HG02973 (cell line): ENCODE measurements around the gene FRAS1.
"Not testable (repeated sequence)": the region's sequence is repeated elsewhere in the genome, so short reads cannot be mapped to it uniquely, and the experiment has no call there.

Experiments used
- ATAC-seq: cut with Tn5 transposase; IDR thresholded peaks from one replicate; pipeline ENCODE4 v1.9.1; 2021; ENCODE audit warnings: moderate library complexity; ENCODE audit not compliant: unreplicated experiment

Gene FRAS1

GRCh38 chr4:78208896-78209295, 151.8 kb downstream of the FRAS1 start:
- ATAC-seq, result not testable (repeated sequence)

- ATAC-seq, result no peak
These were observed 153.7 kb downstream of the FRAS1 start for GRCh38 chr4:78210694-78211410.

DNA sequence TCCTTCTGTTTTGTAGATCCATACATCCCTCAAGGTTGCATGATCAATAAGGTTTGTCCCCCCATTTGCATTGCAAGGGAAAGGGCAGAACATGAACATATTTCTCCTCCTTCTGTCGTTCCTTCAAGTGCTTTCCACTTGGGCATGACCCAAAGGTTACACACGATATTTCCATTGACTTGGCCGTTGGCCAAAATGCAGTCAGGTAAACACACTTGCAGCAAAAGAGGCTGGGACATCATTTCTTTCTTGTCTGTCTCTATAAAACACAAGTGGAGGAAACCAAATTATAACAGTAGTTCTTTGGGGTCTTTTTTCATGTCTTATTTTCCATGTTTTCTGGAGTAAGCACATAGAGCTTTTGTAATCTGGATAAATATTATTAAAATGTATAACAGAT, 156.1 kb downstream of the FRAS1 start:
- ATAC-seq, result no peak

- no peak for ATAC-seq
These were observed 157.0 kb downstream of the FRAS1 start for GRCh38 chr4:78214078-78214477.

- no peak for ATAC-seq
These were observed 160.4 kb downstream of the FRAS1 start for GRCh38 chr4:78217557-78217956.

- ATAC-seq, result no peak
These were observed 161.1 kb downstream of the FRAS1 start for GRCh38 chr4:78218260-78218659.

- no peak for ATAC-seq
These were observed 162.7 kb downstream of the FRAS1 start for GRCh38 chr4:78219825-78220224.

GRCh38 chr4:78220283-78220682, 163.2 kb downstream of the FRAS1 start:
- ATAC-seq, result no peak

- ATAC-seq, result no peak
These were observed 165.6 kb downstream of the FRAS1 start for GRCh38 chr4:78222575-78223186.

DNA sequence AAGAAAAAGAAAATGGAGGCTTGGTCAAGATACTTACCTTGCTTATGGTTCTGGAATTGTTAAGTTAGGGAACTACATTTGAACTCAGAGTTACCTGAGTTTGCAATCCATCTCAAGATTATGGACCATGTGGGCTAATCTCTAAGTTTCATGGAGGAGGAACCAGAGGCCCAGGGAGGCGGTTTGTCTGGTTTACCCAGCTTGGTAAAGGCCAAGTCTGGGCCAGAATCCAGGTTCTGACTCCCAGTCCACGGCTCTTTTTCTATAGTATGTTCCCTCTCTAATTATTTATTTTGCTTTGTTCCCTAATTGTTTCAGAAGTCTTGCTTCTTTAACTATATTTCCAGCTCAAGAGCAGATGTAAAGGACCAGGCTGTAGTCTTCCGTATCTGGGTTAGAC, 168.1 kb downstream of the FRAS1 start:
- no peak for ATAC-seq

GRCh38 chr4:78226279-78226678, 169.2 kb downstream of the FRAS1 start:
- ATAC-seq, result no peak

DNA sequence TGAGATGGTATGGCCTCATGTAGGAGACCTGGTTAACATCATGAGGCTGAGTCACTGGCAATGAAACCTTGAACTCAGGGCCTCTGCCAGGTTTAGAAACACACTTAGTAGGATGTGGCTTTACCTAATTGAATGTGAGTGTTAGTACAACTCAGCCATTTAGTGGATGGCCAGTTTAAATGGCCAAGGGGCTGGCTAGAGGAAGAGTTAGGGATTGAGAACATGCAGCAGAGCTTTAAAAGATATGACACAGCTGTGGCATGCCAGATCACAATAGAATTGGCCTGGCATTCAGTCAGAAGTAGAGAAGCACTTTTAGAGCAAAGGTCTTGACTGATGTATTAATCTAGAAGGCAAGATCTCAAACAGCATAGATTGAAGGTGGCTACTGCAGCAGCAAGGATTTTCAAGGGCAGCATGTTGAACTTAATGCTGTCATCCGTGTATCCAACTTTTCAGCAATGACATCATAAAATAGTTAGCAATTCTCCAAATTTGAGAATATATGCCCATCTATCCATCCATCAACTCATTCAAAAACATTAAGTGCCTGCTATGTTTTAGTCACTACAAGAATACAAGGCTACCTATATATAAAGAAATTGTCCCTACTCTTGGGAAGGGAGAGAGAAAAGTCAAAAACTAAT, 170.4 kb downstream of the FRAS1 start:
- ATAC-seq, result no peak

DNA sequence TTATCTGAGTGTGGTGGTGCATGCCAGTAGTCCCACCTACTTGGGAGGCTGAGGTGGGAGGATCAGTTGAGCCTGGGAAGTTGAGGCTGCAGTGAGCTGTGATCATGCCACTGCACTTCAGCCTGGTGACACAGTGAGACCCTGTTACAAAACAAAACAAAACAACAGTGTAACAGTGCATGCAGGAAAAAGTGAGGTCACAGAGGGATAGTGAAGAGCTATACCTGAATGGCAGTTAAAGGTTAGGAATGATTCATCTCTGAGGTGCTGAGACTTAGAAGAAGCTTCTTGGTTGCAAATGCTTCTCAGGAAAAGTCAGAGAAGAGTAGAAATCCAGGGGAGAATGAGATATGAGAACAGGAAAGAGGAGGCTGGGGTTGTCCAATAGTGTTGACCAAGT, 178.7 kb downstream of the FRAS1 start:
- no peak for ATAC-seq

DNA sequence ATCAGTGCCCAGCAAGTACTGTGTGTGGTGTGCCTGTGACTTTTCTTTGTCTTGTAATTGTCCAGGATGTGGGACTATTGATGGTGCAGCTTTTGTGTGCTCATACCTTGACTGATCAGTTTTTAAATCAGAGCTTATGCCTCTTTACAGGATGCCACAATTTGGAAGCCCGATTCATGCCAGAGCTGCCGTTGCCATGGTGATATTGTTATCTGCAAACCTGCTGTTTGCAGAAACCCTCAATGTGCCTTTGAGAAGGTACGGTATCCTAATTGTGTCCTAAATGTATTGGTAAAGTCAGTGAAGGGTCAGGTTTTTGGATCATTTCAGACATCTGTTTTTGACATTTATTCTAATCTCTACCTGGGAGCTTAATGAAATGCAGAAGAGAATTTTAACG, 180.2 kb downstream of the FRAS1 start:
- ATAC-seq, result no peak

DNA sequence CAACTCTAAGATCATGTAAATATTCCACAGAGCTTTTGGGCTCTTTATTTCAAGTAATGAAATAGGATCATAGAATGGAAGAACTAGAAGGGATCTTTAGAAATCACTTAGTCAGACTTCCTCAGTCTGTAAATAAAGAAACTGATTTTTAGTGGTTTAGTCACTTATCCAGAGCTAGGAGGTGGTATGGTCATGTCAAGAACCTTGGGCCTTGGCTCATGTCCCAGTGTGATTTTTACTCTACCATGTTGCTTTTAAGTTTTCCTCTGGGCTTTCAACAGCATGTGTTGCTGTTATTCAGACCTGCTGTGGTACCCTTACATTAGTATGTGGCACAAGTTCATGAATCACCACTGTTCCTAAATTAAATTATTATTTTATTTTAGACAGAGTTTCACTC, 184.9 kb downstream of the FRAS1 start:
- ATAC-seq, result no peak

DNA sequence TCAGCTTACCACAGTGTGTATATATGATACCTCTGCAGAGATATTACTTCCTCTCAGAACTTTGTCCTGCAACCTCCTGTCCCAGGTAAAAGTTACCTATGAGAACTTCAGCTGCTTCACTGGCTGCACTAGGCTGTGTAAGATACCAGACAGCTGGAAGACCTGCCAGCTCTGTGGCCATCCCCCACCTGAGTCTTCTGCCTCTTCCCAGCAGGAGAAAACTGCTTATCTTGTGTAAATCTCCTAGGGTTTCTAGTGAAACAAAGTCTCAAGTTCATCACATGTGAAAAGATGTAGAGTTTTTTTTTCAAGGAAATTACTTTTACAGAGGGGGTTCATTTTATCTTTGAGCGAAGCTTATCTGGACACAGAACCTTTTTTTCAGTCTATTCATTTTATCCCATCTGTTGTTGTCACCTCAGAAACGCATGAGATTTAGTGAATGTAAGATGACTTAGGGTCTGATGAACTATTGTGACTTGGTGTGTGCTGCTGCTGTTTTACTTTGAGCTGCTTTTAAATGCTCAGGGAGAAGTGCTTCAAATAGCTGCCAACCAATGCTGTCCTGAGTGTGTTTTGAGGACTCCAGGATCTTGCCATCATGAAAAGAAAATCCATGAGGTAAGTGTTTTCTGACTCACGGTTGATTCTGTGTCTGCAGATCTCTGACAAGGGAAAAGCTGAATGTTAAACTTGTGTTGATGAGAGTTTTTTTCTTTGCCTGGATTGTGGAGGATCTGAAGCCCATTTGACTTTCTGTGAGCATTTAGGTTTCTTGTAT, 187.8 kb downstream of the FRAS1 start:
- no peak for ATAC-seq

GRCh38 chr4:78247536-78248285, 190.6 kb downstream of the FRAS1 start:
- no peak for ATAC-seq

DNA sequence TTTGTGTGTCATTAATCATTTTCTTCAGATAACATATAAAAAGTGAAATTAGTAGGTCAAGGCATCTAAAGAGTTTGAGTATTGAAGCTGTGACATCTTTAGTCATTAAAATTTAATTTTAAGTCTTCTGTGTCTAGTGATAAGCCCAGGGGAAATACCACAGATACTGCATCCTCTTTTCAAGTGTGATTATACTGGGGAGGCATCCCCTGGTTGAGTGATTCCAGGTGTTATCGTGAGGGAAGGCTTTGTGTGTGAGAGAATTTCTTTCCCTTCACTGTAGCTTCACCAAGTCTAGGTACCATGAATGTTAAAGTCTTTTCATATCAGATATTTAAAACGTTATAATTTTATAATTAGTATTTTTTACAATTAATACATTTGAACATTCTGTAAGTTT, 193.4 kb downstream of the FRAS1 start:
- no peak for ATAC-seq

DNA sequence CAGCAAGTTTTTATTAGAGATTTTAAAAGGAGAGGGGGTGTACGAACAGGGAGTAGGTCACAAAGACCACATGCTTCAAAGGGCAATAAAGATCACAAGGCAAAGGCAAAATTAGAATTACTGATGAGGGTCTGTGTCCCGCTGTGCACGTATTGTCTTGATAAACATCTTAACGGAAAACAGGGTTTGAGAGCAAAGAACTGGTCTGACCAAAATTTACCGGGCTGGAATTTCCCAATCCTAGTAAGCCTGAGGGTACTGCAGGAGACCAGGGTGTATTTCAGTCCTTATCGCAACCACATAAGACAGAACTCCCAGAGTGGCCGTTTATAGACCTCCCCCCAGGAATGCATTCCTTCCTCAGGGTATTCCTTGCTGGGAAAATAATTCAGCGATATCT, 195.7 kb downstream of the FRAS1 start:
- ATAC-seq, result not testable (repeated sequence)

DNA sequence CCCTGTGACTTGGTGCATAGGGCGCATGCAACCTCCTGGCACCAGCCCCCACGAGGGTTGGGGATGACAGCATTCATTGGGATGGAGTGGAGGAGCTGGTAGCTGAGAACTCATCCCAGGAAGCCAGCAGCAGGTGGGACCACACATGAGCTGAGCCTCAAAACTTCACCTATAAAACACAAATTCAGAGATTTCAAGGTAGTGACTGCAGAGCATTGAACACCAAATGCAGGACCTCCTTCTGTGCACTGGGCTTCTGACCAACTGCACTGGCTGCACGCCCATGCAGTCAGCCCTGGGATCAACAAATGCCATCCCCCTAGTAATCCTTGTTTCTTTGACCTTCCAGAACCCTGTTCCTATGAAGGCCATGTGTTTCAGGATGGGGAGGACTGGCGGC, 197.8 kb downstream of the FRAS1 start:
- ATAC-seq, result no peak

DNA sequence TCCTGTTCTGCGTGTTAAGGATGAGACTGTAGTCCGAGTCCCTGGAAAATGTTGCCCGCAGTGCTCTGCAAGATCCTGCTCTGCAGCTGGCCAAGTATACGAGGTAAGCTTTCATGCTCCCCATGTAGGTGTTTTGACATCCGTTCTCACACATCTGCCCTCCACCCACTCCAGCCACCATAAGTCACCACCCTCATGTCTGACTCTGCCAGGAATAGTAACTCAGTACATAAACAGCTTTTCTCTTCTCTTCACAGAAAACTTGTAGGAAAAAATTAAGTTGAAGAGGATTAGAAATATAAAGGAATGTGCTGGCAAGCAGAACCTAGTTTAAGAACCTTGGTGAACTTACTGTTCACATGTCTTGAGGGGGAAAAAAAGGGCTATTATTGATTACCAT, 207.9 kb downstream of the FRAS1 start:
- no peak for ATAC-seq
